NT2/D1 (cell line): ENCODE measurements around the gene ULK4.
"Not testable (repeated sequence)": the region's sequence is repeated elsewhere in the genome, so short reads cannot be mapped to it uniquely, and the experiment has no call there.

ENCODE experiments used
- DNase-seq: peaks from one replicate; pipeline ENCODE4 v3.0.0-alpha.2; 2011; ENCODE audit warnings: low read depth, low spot score
- H3K27me3 ChIP-seq: 2 replicates; pipeline ENCODE4 v1.6.0; 2011; ENCODE audit warnings: mild to moderate bottlenecking; ENCODE audit not compliant: insufficient read length, insufficient read depth
- H3K36me3 ChIP-seq: 2 replicates; pipeline ENCODE4 v1.6.1; 2011; ENCODE audit warnings: mild to moderate bottlenecking, low read length, mixed read lengths; ENCODE audit not compliant: insufficient read depth, insufficient read length
- H3K4me1 ChIP-seq: 2 replicates; pipeline ENCODE4 v1.5.1; 2011; ENCODE audit not compliant: insufficient read depth, insufficient read length
- H3K4me3 ChIP-seq: 2 replicates; pipeline ENCODE4 v1.5.1; 2011; ENCODE audit warnings: low read depth; ENCODE audit not compliant: insufficient read length
- H3K9ac ChIP-seq: 2 replicates; pipeline ENCODE4 v1.6.0; 2011; ENCODE audit warnings: low read depth; ENCODE audit not compliant: insufficient read length
- H3K9me3 ChIP-seq: 2 replicates; pipeline ENCODE4 v1.5.1; 2011; ENCODE audit warnings: mild to moderate bottlenecking, low read length; ENCODE audit not compliant: insufficient read depth
- SUZ12 ChIP-seq: IDR thresholded peaks from 2 replicates; pipeline ENCODE4 v1.6.1; 2011; ENCODE audit not compliant: insufficient read length, insufficient read depth; ENCODE audit errors: extremely low read depth
- YY1 ChIP-seq: IDR thresholded peaks from 2 replicates; pipeline ENCODE4 v1.6.1; 2011; ENCODE audit not compliant: insufficient read length, insufficient read depth
- ZNF274 ChIP-seq: IDR thresholded peaks from 2 replicates; pipeline ENCODE4 v1.6.1; 2011; ENCODE audit warnings: mild to moderate bottlenecking, low read depth, low read length

Gene ULK4

DNA sequence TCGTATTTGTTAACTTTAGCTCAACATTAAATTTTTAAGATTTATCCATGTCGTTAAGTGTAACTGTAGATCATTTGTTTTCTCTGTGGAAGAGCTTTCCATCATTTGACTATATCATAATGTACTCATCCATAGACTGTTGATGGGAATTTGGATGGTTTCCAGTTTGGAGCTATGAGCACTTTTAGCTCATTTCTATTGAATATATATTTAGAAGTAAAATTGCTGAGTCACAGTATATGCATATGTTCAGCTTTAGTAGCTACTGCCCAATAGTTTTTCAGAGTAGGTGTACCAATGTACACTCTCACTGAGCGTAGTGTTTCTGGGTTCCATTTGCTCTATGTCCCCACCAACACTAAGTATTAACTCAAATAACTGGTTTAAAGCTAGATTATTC is 263.0 kb downstream of the ULK4 start:
- H3K4me3 ChIP-seq, result no peak overlapping the region
- no peaks in the 10 kb centered on the region for H3K36me3 ChIP-seq
- H3K9me3 ChIP-seq, result peaks cover 13% of the 10 kb centered on the region; the same call in 1 of the 2 replicates
- DNase-seq, result no peak
- H3K27me3 ChIP-seq, result no peaks in the 10 kb centered on the region
- TF ChIP-seq SUZ12 (no peak), ZNF274 (no peak), YY1 (no peak)
- no peak overlapping the region for H3K9ac ChIP-seq
- no peaks in the 10 kb centered on the region for H3K4me1 ChIP-seq

DNA sequence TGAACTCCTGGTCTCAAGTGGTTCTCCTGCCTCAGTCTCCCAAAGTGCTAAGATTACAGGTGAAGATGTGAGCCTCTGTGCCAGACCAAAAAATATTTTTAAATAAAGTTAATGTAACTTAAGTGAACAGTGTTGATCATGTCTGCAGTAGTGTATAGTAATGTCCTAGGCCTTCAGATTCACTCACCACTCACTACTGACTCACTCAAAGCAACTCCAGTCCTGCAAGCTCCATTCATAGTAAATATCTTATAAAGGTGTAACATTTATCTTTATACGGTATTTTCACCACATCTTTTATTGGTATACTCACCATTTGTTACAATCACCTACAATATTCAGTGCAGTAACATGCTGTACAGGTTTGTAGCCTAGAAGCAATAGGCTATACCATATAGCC is 264.2 kb downstream of the ULK4 start:
- peaks cover 13% of the 10 kb centered on the region; the same call in 1 of the 2 replicates for H3K9me3 ChIP-seq
- no peak overlapping the region for H3K9ac ChIP-seq
- no peak overlapping the region for H3K4me3 ChIP-seq
- no peaks in the 10 kb centered on the region for H3K27me3 ChIP-seq
- no peaks in the 10 kb centered on the region for H3K36me3 ChIP-seq
- DNase-seq, result no peak
- H3K4me1 ChIP-seq, result no peaks in the 10 kb centered on the region
- TF ChIP-seq YY1 (no peak), SUZ12 (no peak), ZNF274 (no peak)

DNA sequence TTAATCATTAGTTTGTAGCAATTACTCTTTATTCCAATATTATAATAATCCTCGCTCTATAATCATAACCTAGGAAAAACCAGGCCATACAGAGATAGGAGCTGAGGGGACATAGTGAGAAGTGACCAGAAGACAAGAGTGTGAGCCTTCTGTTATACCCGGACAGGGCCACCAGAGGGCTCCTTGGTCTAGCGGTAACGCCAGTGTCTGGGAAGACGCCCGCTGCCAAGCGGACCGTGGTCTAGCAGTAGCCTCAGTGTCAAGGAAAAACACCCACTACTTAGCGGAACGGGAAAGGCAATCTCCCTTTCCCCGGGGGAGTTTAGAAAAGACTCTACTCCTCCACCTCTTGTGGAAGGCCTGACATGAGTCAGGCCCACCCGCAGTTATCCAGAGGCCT is 266.1 kb downstream of the ULK4 start:
- not testable (repeated sequence) for H3K4me1 ChIP-seq, H3K4me3 ChIP-seq, H3K36me3 ChIP-seq, DNase-seq, H3K9ac ChIP-seq, H3K27me3 ChIP-seq
- peaks cover 13% of the 10 kb centered on the region; the same call in 1 of the 2 replicates for H3K9me3 ChIP-seq

DNA sequence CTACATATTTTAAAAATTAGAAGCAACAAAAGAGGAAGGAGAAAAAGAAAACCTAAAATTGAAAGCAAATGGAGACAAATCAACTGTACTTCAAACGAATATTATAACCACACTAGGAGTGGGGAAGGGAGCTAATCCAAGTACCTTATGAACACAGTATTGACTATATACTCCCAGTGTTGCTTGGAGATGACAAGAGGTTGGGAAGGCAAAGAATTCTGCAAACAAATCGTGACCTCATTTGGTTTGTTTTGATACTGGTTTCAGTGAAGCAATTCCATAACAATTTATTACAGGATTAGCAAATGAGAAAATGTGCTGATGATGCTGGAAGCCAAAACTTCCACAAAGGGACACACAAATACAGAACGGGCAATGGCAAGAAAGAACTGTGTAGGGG is 268.1 kb downstream of the ULK4 start:
- no peak for TF ChIP-seq YY1
- no peak for TF ChIP-seq ZNF274
- TF ChIP-seq SUZ12, result no peak
- H3K9ac ChIP-seq, result no peak overlapping the region
- no peak for DNase-seq

DNA sequence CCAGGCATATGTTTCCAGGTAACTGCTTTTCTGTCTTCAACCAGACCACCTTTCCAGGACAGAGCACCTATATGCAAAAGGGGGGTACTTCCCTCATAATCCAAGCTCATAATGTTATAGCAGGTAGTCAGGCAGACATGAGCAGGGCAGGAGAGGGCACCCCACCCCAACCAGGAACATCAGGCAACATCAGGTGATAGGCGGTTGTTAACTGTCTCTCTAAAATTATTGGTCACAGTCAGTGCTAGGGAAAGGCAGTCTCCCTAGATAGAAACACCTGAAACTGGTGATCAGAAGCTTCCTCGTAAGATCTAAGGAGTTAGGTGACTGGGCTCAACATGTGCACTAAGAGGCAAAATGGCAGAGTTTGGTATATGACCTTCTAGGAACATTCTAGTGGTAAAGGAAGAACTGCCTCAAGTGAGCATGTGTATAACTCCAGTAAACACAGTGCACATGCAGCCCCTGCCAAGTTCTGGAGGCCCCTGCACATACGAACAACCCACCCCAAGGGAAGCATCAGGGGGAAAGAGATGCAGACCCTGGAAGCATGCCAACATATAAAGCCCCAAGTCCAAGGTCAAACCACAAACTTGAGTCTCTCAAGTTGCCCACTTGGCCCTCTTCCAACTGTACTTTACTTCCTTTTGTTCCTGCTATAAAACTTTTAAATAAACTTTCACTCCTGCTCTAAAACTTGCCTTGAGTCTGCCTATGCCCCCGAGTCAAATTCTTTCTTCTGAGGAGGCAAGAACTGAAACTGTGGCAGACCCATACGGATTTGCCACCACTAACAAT is 270.9 kb downstream of the ULK4 start:
- H3K9ac ChIP-seq, result no peak overlapping the region

More for the DNA sequence above, 268.1 kb downstream of the ULK4 start:
- H3K36me3 ChIP-seq, result no peaks in the 10 kb centered on the region
- H3K4me1 ChIP-seq, result no peaks in the 10 kb centered on the region
- H3K9me3 ChIP-seq, result peaks cover 13% of the 10 kb centered on the region; the same call in 1 of the 2 replicates
- H3K27me3 ChIP-seq, result no peaks in the 10 kb centered on the region
- H3K4me3 ChIP-seq, result no peak overlapping the region

DNA sequence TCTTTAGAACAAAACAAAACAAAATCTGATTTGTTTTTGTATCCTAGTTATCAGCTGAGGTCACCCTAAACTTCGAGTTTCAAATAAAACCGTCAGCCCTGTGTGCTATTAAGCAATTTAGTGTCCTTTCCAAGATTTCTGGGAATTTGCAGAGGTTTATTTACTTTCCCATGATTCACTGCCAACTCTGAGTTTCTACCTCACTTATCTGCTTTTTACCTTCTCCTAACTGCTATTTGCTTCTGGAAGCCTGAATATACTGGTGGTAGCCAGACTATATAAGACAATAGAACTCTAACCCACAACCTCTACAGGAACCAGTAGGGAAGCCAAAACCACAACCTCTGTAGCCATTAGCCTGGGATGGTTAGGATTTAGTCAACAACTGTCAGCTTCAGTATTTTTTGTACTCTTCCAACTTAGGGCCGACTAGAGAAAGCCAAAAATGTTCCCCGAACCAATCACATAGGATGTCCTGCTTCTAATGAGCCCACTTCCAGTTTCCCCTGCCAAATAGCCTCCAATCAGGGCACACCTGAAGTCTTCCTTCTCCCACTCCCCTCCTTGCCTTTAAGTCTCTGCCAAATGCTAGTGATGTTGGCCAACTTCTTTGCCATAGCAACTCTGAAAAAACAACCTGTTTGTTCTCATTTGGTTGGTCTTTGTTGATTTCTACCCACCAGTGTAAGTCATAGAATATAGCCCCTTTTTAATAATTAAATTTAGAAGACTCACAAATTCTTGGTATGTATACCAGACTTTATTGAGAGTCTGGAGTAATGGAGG is 273.1 kb downstream of the ULK4 start:
- H3K9me3 ChIP-seq, result peaks cover 5% of the 10 kb centered on the region; the same call in 1 of the 2 replicates
- TF ChIP-seq YY1 (no peak), SUZ12 (no peak), ZNF274 (no peak)
- H3K9ac ChIP-seq, result no peak overlapping the region
- H3K36me3 ChIP-seq, result no peaks in the 10 kb centered on the region
- no peaks in the 10 kb centered on the region for H3K4me1 ChIP-seq
- H3K27me3 ChIP-seq, result no peaks in the 10 kb centered on the region
- H3K4me3 ChIP-seq, result no peak overlapping the region
- no peak for DNase-seq

More for the DNA sequence above, 270.9 kb downstream of the ULK4 start:
- Histone ChIP-seq H3K27me3 (no peaks in the 10 kb centered on the region), H3K4me1 (no peaks in the 10 kb centered on the region), H3K9me3 (peaks cover 6% of the 10 kb centered on the region), H3K4me3 (no peak overlapping the region), H3K36me3 (no peaks in the 10 kb centered on the region)
- DNase-seq, result no peak
- TF ChIP-seq SUZ12, result no peak
- TF ChIP-seq YY1, result no peak
- no peak for TF ChIP-seq ZNF274

DNA sequence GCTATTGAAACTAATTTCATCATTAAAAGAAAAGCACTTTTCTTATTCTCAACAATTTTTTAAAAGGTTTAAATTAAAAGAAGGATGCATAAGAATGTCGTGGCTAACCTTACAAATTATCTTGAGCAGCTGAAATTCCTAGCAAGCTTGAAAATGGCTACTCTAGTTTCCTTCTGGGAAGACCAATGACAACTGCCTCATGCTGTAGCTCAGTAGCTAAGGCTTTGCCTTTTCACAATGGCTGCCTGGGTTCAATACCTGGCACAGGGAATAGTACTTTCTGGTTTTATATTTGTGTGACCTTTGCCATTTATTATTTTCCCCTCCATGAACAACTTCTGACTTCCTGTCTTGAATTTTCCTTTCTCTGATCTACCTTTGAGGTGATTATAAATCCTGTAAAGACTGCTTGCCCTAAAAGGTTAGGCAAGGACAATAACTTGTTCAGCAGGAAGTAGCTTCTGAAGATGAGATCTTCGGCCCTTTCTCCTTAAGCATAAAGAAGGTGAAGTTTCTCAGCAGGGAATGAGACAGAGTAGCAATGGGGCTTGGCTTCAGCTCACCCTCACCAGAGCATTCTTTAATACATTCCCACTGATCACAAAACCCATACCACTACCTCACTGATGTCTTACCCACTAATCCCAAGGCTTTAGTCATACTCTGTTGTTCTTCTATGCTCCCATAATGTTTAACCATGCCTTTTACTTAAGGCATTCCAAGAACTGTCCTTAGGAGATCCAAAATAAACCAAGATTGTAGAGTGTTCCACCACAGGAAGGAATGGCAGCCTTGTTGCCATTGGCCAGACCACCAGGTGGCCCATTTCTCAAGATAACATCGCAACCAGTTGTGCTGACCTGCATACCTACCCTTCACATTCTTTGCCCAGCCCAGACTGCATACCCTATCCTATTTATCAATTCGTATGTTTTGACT is 276.8 kb downstream of the ULK4 start:
- no peak for DNase-seq
- Histone ChIP-seq H3K36me3 (no peaks in the 10 kb centered on the region), H3K9ac (no peak overlapping the region), H3K27me3 (no peaks in the 10 kb centered on the region), H3K4me1 (no peaks in the 10 kb centered on the region), H3K4me3 (no peak overlapping the region), H3K9me3 (peaks cover 5% of the 10 kb centered on the region; the same call in 1 of the 2 replicates)
- no peak for TF ChIP-seq SUZ12
- TF ChIP-seq ZNF274, result no peak
- no peak for TF ChIP-seq YY1
